Fibroblast of skin of abdomen (primary cell): Measurements from ENCODE around the gene ST6GALNAC1.
"Not testable (repeated sequence)": the region's sequence is repeated elsewhere in the genome, so short reads cannot be mapped to it uniquely, and the experiment has no call there.

Source experiments
- DNase-seq: peaks from one replicate; pipeline ENCODE4 v3.0.0-alpha.2; 2013

Gene ST6GALNAC1

DNA sequence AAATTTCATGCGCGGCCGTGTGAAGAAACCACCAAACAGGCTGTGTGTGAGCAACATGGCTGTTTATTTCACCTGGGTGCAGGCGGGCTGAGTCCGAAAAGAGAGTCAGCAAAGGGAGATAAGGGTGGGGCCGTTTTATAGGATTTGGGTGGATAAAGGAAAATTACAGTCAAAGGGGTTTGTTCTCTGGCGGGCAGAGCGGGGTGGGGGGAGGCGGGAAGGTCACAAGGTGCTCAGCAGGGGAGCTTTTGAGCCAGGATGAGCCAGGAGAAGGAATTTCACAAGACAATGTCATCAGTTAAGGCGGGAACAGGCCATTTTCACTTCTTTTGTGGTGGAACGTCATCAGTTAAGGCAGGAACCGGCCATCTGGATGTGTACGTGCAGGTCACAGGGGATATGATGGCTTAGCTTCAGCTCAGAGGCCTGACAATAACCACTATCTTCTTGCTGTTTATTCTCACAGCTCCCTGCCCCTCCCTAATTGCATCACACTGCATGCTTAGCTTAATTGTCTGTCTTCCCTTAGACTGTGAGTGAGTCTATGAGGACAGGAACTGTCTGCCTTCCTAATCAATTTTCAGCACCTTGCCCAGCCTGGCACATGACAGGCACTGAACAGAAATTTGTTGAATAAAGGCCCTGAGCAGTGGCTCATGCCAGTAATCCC is 32.3 kb downstream of the ST6GALNAC1 start:
- not testable (repeated sequence) for DNase-seq

DNA sequence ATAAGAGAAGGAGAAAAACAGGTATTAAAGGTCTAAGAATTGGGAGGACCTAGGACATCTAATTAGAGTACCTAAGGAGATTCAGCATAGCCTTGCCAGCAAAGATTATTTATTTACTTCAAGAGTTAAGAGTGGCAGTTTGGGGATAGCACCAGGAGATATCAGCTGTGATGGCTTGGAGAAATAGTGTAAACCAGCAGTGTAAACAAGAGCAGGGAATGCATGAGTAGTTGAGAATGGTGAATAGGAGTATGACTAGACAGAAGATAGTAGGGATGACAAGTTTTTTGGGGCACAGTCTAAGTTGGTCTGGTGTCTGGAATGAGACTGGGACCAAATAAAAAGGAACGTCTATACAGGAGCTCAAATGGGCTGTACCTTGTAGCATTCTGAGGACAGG is 36.9 kb downstream of the ST6GALNAC1 start:
- DNase-seq = not testable (repeated sequence)

DNA sequence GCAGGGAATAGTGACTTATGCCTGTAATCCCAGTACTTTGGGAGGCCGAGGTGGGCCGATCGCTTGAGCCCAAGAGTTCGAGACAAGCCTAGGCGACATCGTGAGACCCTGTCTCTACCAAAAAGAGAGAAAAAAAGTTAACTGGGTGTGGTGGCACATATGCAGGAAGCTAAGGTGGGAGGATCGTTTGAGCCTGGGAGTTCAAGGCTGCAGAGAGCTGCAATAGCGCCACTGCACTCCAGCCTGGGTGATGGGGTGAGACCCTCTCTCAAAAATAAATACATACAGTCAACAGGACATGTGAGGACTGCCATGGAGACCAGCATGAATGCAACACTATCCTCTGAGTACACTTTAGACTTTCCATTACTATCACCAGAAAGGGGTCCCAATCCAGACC is 42.5 kb downstream of the ST6GALNAC1 start:
- DNase-seq = no peak

DNA sequence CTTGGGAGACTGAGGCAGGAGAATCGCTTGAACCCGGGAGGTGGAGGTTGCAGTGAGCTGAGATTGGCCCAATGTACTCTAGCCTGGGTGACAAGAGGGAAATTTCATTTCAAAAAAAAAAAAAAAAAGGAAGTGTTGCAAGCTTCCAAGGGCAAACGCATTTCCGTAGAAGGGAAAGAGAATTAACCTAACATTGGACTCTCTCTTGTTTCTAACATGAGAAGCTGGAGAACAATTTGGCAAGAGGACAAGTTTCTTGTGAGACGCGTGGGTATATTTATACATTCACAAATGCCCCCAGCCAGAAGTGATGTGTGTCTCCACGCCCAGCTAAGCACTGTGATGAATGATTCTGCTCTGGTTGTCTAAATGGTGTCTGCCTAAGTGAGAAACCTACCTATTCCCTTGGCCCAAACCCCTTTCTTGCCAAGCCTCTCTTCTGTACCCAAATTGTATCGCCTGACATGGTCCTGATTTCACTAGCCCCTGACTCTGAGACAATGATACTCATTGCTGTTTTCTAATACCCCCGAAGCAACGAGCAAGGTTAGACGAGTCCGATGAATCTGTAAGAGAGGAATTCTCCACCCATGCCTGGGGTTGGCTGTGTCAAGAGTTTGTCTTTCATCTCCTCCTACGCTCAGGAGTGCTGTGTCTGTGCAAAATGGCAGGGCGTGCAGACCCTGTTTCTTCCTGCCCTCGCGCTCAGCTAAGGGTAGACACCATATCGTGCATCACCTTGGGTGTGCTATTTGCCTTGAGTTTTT is 43.7 kb downstream of the ST6GALNAC1 start:
- DNase-seq = no peak

DNA sequence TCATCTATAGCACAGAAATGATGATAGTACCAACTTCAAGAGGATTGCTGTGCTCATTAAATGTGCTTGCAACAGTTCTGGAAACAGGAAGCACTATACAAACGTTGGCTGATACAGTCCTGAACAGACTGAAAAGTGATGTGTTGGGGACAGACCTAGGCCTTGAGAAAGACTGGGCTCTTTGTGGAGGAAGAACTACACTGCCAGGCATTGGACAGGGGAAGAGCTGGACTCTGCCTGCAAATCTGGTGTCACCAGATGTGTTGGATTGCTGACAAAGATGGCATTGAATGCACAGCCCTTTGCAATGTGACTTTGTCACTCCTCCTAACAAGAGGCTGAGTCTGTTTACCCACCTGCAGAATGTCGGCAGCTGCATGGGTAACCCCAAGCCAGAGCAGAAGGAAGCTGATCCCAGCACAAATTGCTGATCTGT is 45.5 kb downstream of the ST6GALNAC1 start:
- DNase-seq = no peak

DNA sequence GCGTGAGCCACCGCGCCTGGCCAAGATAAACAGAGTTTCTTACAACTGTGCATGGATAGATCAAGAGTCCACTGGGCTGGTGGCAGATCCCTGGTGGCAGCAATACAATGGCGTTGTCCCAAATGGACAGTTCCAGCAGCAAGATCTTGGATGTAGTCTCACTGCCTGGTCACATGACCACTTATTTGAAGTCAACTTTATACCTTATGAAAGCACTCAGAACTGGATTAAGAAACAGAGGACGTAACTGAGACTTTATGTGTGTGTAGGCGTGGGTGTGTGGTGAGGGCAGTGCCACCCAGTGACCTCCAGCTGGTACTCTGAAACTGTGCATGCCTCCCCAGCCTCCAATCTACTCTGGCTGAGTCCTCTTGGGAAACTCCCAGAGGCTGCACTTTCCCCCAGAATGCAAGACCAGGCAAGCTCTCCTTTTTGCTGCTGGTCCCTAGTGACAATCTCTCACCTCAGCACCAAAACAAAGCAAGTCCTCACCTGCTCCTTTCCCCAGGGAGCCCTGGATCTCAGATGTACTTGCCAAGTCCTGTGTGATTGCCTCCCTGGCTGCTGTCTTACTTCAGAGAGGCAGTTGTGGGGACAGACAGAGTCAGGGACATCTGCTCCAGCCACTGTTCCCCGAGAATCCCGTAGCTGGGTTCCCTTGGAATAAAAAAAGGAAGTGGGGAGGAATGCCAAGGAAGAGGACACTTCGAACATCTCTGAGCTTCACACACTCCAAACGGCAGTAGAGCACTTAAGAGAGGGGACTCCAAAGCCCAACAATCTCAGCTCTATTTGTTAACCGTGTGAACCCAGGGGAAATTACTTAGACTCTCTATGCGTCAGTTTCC is 46.2 kb downstream of the ST6GALNAC1 start:
- DNase-seq = no peak

DNA sequence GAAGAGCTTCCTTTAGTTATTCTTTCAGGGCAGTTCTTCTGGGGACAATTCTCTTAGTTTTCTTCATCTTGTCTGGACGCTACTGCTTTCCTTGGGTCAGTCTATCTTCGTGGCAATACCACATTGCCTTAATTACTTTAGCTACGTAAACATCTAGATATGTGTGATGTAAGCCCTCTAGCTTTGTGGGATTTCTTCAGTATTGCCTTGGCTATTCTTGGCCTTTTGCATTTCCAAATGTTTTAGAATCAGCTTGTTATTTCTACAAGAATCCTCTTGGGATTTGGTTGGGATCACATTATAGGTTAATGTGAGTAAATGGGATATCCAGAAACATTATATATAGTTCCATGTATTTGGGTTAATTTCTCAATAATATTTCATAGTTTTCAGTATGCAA is 48.9 kb downstream of the ST6GALNAC1 start:
- DNase-seq = no peak

DNA sequence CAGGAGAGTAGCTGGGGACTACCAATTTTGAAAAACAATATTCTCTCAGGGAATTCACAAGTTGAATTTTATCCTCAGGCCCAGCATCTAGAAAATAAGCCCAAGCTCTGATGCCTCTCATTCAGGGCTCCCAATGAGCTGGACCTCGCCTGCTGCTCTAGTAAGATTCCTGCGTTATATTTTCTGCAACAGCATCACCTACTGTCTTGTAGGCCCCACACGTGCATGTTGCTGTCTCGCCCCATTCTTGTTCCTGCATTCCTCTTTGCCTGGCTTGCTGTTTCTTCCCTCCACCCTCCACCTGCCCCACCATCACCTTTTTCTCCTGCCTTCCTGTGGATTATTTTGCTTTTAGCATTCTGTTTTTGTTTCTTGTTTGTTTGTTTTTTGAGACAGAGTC is 49.6 kb downstream of the ST6GALNAC1 start:
- DNase-seq = no peak

DNA sequence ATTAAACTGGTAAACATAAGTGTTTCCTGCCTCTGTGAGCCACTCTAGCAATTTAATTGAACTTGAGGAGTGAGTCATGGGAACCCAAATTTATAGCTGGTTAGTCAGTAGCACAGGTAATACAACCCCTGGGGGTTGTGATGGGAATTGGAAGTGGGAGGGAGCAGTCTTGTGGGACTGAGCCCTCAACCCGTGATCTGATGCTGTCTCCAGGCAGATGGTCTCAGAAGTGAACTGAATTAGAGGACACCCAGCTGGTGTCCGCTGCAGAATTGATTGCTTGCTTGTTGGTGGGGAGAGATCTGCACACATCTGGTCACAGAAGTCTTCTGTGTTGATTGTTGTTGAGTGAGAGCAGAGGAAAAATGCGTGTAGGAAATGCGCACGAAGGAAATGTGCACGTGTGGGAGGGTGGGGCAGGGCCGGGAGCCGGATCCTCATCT is 50.2 kb downstream of the ST6GALNAC1 start:
- peak; percentile 12 for DNase-seq

DNA sequence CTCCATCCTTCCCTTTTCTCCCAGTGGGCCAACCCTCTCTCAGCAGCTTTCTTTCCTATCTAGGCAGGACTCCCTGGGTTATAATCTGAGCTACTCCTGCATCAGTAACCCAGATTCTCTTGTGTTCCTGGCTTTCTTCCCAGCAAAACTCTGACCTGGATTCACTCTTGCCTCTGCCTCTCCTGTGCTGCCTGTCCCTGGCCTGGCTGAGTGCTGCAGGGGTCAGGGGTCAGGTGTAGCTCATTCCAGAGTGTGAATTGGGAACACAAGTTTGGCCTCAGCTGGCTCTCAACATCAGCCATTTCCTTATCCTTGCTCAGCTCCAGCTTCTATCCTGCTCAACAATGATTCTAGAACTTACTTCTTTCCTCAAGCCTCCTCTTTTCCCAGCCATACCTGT is 55.4 kb downstream of the ST6GALNAC1 start:
- DNase-seq = no peak

DNA sequence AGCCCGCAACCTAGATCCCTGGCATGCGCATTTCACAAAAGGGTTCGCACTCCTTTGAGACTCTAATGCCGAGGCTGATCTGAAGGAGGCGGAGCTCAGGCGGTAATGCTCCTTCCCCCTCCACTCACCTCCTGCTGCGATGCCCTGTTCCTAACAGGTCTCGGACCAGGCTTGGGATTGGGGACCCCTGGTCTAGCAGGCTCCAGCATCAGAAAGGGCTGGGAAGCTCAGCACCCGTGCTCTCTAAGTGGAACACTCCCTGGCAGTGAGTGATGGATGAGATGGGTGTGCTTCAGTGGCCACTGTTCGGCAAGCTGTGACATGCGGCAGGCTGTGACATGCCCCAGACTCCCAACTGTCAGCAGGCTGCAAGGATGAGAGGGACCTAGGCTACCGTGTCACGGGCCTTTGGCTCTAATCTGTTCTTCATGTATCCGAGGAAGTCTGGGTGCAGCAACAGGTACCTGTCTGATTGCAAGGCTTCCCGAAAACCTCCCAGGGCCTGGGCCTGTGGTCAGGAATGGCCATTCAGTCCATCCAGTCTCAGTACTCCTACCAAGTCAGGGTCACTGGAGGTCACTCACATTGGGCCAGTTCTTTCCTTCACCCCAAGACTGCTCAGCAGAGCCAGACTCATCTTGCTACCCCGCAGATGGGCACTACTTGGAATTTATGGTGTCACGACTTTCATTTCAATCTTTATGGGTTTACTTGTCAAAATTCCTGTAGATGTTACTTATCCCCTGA is 56.6 kb downstream of the ST6GALNAC1 start:
- DNase-seq = no peak

DNA sequence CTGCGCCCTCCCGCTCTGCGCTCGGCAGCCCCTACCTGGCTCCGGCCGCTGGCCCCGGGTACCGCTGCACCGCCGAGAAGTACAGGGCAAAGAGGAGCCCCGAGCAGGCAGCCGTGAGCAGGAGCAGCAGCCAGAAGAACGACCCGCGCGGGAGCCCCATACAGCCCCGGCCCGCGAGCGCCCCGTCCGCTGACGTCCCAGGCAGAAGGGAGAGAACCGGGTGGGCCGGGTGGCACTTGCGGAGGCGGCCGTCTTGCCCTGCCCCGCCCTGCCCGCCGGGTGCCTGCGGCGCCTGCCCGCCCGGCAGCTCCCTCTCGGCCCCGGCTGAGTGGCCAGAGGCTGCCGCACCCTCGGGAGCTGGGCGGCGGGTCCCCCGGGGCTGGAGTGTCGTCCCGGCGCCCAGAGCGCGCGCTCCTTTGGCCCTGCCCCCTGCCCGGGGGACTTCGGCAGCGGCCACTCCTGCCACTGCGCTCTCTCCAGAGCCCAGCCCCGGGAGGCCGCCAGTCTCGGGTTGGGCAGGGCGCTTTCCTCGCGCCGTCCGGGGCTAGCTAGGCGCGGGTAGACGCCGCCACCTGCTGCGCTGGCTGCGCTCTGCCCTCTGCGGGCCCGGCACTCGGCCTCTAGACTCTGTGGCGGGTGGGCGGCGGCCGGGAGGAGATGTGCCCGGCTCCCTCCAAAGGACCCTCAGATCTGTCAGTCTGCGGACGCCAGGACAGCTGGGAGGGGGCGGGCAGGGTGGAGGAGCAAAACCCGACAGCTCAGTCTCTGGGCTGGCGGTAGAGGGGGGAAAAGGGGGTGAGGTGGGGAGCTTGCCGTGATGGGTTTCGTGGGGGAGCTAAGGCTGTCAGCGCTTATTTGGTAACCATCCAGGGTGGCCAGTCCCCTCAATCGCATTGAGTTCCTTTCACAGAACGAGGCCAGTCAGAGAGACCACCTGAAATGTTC is 57.6 kb downstream of the ST6GALNAC1 start, which contains the start of gene ST6GALNAC2:
Gene ST6GALNAC2 (minus strand): TSS at position 212 of the 945 bp plus-strand sequence. CDS start 52 bp downstream, at position 160.
- no peak for DNase-seq

DNA sequence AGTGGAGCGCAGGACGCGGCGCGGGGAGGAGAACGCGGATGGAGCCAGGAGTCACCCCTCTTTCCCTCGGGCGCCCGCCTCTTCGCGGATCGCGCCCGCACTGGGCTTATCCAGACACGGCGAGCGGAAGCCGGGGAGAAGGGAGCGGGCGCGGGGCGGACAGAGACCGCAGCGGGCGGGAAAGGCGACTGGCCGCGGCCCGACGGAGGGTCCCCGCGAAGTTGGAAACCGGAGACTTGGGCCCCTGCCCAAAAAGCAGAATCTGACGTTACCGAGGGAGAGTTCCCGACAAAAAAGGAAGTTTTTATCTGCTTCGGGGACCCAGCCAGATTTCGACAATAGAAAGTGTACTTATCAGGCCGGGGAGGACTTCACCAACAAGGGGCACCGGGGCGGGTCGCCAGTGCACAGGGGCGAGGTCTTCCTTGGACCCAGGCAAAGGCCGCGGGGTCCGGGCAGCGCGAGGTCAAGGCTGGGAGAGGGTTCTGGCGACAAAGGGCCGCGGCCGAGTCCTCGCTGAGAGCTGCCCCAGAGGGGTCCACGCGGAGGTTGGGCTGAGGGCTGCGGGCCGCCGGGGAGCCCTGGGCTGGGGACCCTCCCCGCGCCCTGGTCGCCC is 58.4 kb downstream of the ST6GALNAC1 start:
- DNase-seq = no peak

DNA sequence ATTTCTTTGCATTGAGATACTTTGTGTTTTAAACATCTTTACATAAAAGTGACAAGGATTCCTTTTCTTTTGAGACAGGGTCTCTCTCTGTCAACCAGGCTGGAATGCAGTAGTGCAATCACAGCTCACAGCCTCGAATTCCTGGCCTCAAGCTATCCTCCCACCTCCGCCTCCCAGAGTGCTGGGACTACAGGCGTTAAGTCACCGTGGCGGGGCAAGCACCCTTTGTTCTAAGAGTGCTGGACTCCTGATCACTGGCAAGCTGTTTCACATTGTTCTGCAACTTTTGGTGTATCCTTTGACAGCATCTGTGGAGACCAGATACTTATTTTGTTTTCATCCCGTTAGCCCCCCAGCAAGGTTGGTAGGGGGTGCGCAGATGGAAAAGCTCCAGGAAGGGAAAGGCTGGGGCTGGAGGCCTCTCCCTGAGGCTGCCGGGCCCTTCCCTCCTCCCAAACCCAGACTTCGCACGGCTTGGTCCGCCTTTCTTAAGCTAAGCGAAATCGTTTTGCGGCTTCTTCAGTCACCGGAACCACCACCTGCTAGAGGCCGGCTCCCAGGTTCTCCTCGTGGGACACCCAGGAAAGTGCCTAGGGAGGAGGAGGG is 59.0 kb downstream of the ST6GALNAC1 start:
- no peak for DNase-seq

DNA sequence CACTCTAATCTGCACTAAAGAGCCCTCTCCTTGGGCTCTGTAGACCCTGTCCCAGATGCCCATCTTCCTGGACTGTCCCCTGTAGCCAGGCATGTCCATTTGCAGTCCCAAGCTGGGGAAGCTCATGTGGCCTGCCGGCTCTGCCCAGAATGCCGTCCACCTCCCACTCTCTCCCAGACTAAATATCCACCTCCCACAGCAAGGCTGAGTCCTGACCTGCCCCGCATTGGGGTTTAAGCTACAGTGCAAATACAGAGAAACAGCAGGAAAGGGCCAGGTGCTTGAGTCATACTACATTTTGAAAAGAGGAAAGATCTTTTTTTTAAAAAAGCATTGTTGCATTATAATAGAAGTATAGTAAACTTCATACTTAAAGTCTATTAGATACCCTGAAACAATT is 60.9 kb downstream of the ST6GALNAC1 start:
- no peak for DNase-seq

DNA sequence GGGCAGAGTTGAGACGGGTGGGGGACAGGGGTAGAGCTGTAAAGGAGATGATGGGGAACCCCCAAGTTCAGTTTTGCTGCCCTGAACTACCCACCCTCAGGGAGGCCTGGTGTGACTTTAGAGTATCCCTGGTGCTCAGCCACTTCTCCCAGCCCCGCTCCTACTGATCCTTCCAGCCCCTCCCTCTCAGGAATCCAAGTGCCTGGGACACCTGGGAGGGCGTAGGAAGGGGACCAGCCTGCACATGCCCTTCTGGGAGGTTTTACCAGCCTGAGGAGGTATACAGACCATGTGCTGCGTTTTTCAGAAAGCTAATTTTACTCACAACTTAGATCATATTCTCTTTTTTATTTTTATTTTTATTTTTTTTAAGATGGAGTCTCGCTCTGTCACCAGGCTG is 62.0 kb downstream of the ST6GALNAC1 start:
- no peak for DNase-seq

DNA sequence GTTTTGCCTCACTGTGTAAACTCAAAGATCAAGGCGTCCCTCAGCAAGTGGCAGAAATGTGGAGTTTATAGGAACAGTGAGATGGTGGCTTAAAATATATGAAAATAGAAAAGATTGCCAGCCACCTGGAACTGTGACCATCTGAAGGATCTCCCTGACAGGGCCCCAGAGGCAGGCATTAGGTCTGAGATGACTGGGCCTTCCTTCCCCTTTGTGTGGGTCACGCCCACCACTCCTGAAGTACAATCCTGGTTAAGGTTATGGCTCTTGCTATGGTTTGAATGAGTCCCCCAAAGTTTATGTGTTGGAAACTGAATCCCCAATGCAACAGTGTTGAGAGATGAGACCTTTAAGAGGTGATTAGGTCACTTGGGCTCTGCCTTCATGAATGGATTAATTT is 64.3 kb downstream of the ST6GALNAC1 start:
- DNase-seq = no peak

DNA sequence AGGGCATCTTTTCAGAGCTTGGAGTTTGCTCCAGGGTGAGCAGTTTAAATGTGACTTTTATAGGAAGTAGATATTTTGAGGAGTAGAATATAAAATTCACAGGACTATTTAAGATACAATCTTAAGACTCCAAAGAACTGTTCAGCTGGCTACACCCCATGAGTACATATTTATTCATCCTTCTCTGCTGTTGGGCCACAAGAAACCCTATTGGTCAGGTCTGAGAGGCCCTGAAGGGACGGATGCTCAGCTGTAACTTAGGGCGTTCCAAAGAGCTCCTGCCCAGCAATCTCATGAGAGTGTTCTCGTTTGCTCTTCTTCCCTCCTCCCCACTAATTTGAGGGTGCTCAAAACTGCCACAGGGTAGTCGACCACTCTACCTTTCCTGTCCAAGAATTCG is 65.2 kb downstream of the ST6GALNAC1 start:
- DNase-seq = no peak

DNA sequence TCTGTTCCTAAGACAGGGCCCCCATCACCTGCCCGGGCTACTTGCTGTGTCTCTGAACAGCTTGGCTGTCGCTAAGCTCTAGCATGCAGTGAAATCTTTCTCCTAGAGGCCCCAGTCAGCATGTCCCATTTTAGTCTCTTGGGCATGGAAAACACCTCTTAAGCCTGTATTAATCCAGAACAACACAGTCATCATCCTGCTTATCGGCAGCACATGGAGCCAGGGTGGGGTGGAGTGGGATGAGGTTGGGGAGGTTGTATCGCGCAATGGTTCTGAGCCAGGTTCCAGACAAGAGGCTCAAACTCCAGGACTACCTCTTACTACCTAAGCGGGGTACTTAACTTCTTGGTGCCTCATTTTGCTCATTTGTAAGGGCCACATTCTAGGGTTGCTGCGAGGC is 65.7 kb downstream of the ST6GALNAC1 start:
- DNase-seq = no peak

DNA sequence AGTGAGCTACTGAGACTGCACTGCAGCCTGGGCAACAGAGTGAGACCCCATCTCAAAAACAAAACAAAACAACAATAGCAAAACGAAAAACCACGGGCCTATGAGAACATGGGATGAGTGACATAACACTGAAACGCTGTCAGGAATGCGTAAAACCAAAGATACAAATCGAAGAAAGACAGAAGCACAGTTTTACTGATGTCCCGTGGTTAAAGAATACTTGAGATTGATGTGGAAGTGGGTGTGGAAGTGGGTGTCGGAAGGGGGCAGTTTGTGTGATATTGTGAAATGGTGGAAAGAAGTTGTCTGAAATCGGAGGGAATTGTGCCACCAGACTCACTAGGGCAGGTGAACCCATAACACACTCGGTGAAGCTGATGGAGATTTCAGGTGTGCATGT is 67.4 kb downstream of the ST6GALNAC1 start:
- DNase-seq = no peak
